PFSK-1 (cell line): ENCODE data around the gene TMEM143.

Source experiments
- FOXP2 ChIP-seq: optimal IDR thresholded peaks from 2 replicates; pipeline ENCODE3; 2011; ENCODE audit warnings: borderline replicate concordance, control low read depth, inconsistent platforms; ENCODE audit not compliant: insufficient read depth; ENCODE audit errors: extremely low read length, extremely low read depth
- POLR2AphosphoS5 ChIP-seq: IDR thresholded peaks from 2 replicates; pipeline ENCODE4 v1.6.1; 2012; ENCODE audit warnings: low read depth, mild to moderate bottlenecking, control low read depth, low read length, moderate library complexity
- REST ChIP-seq, 2 experiments: IDR thresholded peaks; 2 replicates each; pipeline versions ENCODE4 v1.6.1 to v1.8.0; 2011 to 2012; ENCODE audit warnings: low read depth in 2 of 2, low read length in 2 of 2, control low read depth in 1 of 2, inconsistent platforms in 1 of 2, mild to moderate bottlenecking in 1 of 2, moderate library complexity in 1 of 2; ENCODE audit not compliant: insufficient read depth in 1 of 2
- SIN3A ChIP-seq: IDR thresholded peaks from 2 replicates; pipeline ENCODE4 v1.6.1; 2012; ENCODE audit warnings: mild to moderate bottlenecking, low read length, moderate library complexity, borderline replicate concordance; ENCODE audit not compliant: insufficient read depth
- TAF1 ChIP-seq: IDR thresholded peaks from 2 replicates; pipeline ENCODE4 v1.6.1; 2012; ENCODE audit warnings: low read length, control low read depth, borderline replicate concordance; ENCODE audit not compliant: insufficient read depth

The TMEM143 gene

GRCh38 chr19:48396016-48396823 is 32.5 kb upstream of the TMEM143 start:
- TF ChIP-seq REST (IDR thresholded peaks at IDR 0.05; ENCODE audit: insufficient read depth in 1 of 2, low read depth in 2 of 2, low read length in 2 of 2) (no peak), TAF1 (no peak), SIN3A (no peak), FOXP2 (no peak), POLR2AphosphoS5 (no peak)

- TF ChIP-seq TAF1 = no peak
- no peak for TF ChIP-seq POLR2AphosphoS5
- no peak for TF ChIP-seq FOXP2
- no peak for TF ChIP-seq REST (IDR thresholded peaks at IDR 0.05; ENCODE audit: insufficient read depth in 1 of 2, low read depth in 2 of 2, low read length in 2 of 2)
- TF ChIP-seq SIN3A = no peak
These were observed 31.8 kb upstream of the TMEM143 start for GRCh38 chr19:48395499-48395898.

GRCh38 chr19:48395170-48395455 is 31.4 kb upstream of the TMEM143 start:
- TF ChIP-seq POLR2AphosphoS5 = no peak
- no peak for TF ChIP-seq FOXP2
- no peak for TF ChIP-seq TAF1
- no peak for TF ChIP-seq REST (IDR thresholded peaks at IDR 0.05; ENCODE audit: insufficient read depth in 1 of 2, low read depth in 2 of 2, low read length in 2 of 2)
- TF ChIP-seq SIN3A = no peak

GRCh38 chr19:48394331-48395169 is 30.8 kb upstream of the TMEM143 start:
- TF ChIP-seq TAF1 (no peak), REST (IDR thresholded peaks at IDR 0.05; ENCODE audit: insufficient read depth in 1 of 2, low read depth in 2 of 2, low read length in 2 of 2) (no peak), SIN3A (no peak), FOXP2 (no peak), POLR2AphosphoS5 (no peak)
